Measurements from ENCODE around the gene SPDYE18.
"Not testable (repeated sequence)": the region's sequence is repeated elsewhere in the genome, so short reads cannot be mapped to it uniquely, and the experiment has no call there.

The SPDYE18 gene

DNA sequence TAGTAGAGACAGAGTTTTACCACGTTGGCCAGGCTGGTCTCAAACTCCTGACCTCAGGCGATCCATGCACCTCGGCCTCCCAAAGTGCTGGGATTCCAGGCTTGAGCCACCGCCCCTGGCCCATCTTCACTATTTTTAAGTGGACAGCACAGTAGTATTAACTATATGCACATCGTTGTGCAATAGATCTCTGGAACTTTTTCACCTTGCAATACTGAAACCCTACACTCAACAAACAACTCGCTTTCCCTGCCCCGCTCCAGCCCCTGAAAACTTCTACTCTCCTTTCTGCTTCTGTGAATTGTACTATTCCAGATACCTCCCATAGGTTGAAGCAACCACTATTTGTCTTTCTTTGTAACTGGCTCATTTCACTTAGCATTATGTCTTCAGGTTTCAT, 3.5 kb upstream of the SPDYE18 start:
- not testable (repeated sequence) for H3K4me3 ChIP-seq (ENCODE audit: low read depth in 1 of 2, low read length in 1 of 2); H3K27me3 ChIP-seq; H3K27ac ChIP-seq; H3K4me1 ChIP-seq (ENCODE audit: control insufficient read depth in 1 of 2, insufficient read depth in 1 of 2, low read depth in 1 of 2, low read length in 1 of 2); H3K9me3 ChIP-seq; H3K36me3 ChIP-seq

DNA sequence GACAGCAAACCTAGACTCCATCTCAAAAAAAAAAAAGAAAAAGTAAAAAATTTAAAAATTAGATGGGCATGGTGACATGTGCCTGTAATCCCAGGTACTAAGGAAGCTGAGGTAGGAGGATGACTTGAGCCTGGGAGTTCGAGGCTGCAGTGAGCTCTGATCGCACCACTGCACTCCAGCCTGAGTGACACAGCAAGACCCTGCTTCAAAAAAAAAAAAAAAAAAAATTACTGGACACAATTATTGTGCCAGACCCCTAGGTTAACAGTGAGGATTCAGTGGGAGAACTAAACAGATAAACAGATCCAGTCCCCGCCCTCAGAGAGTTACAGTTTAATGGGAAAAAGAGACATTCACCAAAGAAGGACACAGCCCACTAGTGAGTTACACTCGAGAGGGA, 1.4 kb upstream of the SPDYE18 start:
- H3K4me3 ChIP-seq (ENCODE audit: low read depth in 1 of 2, low read length in 1 of 2); H3K9me3 ChIP-seq; H3K27ac ChIP-seq; H3K36me3 ChIP-seq; H3K4me1 ChIP-seq (ENCODE audit: control insufficient read depth in 1 of 2, insufficient read depth in 1 of 2, low read depth in 1 of 2, low read length in 1 of 2); H3K27me3 ChIP-seq: not testable (repeated sequence)

DNA sequence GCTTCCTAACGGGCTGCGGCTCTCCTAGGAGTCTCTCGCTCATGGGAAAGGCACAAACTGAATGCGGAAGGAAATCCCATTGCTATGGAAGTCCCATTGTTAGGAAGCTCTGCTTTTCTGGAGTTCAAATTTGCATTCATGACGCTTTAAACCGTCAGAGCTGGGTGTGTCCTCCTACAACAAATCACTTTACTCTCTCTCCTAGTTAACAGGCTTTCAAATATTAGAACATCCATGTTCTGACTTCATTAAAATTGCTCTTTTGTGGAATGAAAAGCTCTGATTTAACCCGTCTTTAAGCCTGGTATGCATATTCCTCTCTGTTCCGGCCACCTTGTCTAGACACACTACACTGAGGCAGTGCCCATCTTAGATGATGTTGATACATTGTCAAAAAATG, 30.1 kb downstream of the SPDYE18 start, which contains the start of gene SPDYE17:
Gene SPDYE17 (minus strand): TSS at position 101 of the 400 bp plus-strand sequence. CDS start 1,791 bp downstream, outside the sequence.
- H3K9me3 ChIP-seq; H3K27ac ChIP-seq; H3K4me3 ChIP-seq (ENCODE audit: low read depth in 1 of 2, low read length in 1 of 2); H3K27me3 ChIP-seq; H3K36me3 ChIP-seq; H3K4me1 ChIP-seq (ENCODE audit: control insufficient read depth in 1 of 2, insufficient read depth in 1 of 2, low read depth in 1 of 2, low read length in 1 of 2): not testable (repeated sequence)

DNA sequence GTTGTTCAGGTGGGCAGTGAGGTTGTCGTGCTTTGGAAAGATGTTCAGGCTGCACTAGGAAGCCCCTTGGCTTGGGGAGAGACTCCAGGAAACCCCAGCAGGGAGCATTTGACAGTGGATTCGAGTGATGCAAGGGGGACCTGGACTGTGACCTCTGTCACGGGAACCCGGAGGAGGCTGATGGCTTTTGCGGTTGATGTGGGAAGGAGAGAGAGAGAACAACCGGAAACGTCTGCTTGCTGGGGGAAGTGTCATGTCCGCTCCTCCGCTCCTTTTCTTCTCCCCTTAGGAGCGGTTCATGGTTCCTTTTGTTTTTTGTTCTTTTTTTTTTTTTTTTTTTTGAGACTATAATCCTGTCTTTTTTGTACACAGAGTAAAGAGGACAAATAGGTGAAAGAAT, 36.0 kb downstream of the SPDYE18 start:
- H3K4me3 ChIP-seq (ENCODE audit: low read depth in 1 of 2, low read length in 1 of 2); H3K4me1 ChIP-seq (ENCODE audit: control insufficient read depth in 1 of 2, insufficient read depth in 1 of 2, low read depth in 1 of 2, low read length in 1 of 2); H3K27me3 ChIP-seq; H3K9me3 ChIP-seq; H3K36me3 ChIP-seq; H3K27ac ChIP-seq: not testable (repeated sequence)

DNA sequence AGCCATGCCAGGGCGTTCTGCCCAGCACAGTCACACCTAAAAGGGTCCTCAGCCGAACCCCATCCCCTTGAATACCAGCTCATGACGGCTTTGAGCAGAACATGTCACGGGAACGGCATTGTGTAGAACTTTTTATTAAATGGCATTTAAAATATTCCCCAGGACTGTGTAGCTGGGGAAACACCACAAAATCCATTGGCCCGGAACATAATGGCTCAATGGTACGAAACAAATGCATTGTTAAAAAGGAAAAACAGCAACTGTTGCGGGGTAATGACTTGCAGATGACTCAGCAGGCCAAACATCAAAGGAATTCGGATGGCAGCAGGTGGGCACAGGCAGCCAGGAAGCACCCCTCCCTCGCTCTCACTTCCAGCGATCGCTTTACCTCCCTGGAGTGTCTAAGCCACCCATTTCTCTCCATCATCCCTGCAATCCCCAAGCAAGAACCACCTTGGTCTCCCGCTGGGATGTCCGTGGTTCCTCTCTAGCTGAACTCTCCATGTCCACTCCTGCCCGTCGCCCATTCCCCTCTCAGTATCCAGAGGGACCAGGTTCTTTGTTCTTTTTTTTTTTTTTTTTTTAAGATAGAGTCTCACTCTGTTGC, 52.2 kb downstream of the SPDYE18 start:
- H3K36me3 ChIP-seq; H3K4me1 ChIP-seq (ENCODE audit: control insufficient read depth in 1 of 2, insufficient read depth in 1 of 2, low read depth in 1 of 2, low read length in 1 of 2); H3K27ac ChIP-seq: not testable (repeated sequence)

DNA sequence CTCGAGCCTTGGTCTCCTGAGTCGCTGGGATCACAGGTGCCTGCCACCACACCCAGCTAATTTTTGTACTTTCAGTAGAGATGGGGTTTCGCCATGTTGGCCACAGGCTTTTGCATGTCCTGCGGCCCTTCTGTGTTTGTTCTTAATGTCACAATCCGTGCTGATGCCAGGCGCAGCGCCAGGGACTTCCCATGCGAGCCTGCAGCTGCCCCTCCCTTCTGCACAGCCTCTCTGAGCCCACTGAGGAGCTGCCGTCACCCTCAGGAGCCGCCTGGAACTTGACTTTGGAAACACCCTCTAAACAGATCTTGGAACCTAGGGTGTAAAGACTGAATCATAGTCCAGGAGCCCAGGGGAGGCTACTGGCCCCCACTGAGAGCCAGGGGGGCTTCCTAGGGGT, 54.4 kb downstream of the SPDYE18 start:
- H3K9me3 ChIP-seq; H3K4me3 ChIP-seq (ENCODE audit: low read depth in 1 of 2, low read length in 1 of 2); H3K27me3 ChIP-seq; H3K4me1 ChIP-seq (ENCODE audit: control insufficient read depth in 1 of 2, insufficient read depth in 1 of 2, low read depth in 1 of 2, low read length in 1 of 2); H3K27ac ChIP-seq: not testable (repeated sequence)
- peaks cover 11% of the 10 kb centered on the region for H3K36me3 ChIP-seq

More for the DNA sequence above, 52.2 kb downstream of the SPDYE18 start:
- not testable (repeated sequence) for H3K27me3 ChIP-seq; H3K9me3 ChIP-seq; H3K4me3 ChIP-seq (ENCODE audit: low read depth in 1 of 2, low read length in 1 of 2)

DNA sequence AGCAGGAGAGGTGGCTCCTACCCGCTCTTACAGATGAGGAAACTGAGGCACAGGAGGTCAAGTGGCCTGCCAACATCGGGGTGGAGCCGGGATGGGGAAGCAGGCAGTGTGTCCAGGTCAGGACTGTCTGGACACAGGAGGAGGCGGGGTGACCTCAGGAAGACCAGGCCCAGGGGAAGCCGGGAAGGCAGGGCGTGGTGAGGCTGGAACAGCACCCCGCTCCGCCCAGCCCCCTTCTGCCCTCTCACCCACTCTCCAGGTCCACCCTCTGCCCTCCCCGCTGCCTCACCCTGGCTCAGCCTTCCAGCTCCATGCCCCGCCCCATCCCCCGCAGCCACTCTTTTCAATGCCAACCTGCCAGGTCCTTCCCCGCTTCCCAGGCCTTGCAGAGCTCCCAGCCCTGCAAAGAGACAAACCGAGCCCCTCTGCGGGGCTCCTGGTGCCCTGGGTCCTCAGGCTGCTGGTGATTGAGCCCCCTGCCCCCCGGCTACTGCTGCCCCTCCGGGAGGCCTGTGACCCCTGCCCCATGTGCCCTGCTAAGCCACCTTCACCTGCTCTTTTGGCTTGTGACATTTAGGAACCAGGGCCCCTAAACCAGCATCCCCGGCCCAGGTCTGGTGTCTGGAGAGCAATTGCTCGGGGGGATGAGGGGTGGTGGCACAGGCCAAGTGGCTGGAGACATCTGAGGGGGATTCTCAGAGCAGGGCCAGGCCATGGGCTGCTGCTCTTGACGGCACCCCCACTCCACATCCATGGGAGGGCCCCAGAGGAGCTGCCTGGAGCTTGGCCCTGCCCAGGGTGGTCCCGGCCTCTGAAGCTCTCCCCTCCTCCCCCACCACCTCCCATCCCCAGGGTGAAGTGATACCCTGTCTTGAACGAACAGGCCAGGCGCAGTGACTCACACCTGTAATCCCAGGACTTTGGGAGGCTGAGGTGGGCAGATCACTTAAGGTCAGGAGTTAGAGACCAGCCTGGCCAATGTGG, 55.9 kb downstream of the SPDYE18 start:
- H3K27ac ChIP-seq; H3K9me3 ChIP-seq; H3K4me1 ChIP-seq (ENCODE audit: control insufficient read depth in 1 of 2, insufficient read depth in 1 of 2, low read depth in 1 of 2, low read length in 1 of 2); H3K4me3 ChIP-seq (ENCODE audit: low read depth in 1 of 2, low read length in 1 of 2); H3K27me3 ChIP-seq: not testable (repeated sequence)
- H3K36me3 ChIP-seq: peaks cover 23% of the 10 kb centered on the region

DNA sequence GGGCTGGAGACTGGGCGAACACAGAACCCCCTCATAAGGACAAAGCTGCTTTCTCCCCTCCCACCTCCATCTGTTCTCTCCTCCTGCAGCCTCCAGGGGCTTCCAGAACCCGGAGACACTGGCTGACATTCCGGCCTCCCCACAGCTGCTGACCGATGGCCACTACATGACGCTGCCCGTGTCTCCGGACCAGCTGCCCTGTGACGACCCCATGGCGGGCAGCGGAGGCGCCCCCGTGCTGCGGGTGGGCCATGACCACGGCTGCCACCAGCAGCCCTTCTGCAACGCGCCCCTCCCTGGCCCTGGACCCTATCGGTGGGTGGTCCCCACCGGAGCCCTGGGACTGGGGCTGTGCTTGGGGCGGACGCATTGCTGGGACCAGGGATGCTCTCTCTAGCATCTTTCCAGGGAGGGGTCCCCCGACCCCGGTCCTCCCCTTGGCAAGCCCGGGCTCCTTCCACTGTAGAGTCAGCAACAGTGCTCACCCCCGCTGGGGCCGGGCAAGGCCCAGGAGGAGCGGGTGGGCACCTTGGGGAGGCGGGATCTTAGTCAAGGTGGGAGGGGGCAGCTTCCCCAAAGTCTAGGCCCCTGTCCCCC, 56.8 kb downstream of the SPDYE18 start:
- not testable (repeated sequence) for H3K4me3 ChIP-seq (ENCODE audit: low read depth in 1 of 2, low read length in 1 of 2); H3K27ac ChIP-seq; H3K27me3 ChIP-seq; H3K4me1 ChIP-seq (ENCODE audit: control insufficient read depth in 1 of 2, insufficient read depth in 1 of 2, low read depth in 1 of 2, low read length in 1 of 2); H3K9me3 ChIP-seq
- peaks cover 23% of the 10 kb centered on the region for H3K36me3 ChIP-seq

DNA sequence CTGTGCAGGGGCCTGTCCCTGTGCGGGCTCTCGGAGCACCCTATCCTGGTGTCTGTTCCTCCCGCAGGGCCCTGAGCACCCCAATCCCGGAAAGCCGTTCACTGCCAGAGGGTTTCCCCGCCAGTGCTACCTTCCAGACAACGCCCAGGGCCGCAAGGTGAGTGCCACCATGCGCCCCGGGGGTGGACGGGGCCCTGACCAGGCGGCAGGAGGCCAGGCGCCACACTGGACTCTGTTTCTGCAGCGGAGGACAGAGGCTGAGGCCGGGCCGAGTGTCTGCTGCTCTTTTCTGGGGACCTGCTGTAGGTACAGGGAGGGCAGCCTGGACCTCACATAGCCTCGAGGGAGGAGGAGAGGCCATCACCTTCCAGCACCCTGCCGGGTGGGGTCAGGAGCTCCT, 58.2 kb downstream of the SPDYE18 start:
- not testable (repeated sequence) for H3K27ac ChIP-seq; H3K9me3 ChIP-seq; H3K27me3 ChIP-seq; H3K4me1 ChIP-seq (ENCODE audit: control insufficient read depth in 1 of 2, insufficient read depth in 1 of 2, low read depth in 1 of 2, low read length in 1 of 2); H3K4me3 ChIP-seq (ENCODE audit: low read depth in 1 of 2, low read length in 1 of 2)
- H3K36me3 ChIP-seq: peaks cover 23% of the 10 kb centered on the region

DNA sequence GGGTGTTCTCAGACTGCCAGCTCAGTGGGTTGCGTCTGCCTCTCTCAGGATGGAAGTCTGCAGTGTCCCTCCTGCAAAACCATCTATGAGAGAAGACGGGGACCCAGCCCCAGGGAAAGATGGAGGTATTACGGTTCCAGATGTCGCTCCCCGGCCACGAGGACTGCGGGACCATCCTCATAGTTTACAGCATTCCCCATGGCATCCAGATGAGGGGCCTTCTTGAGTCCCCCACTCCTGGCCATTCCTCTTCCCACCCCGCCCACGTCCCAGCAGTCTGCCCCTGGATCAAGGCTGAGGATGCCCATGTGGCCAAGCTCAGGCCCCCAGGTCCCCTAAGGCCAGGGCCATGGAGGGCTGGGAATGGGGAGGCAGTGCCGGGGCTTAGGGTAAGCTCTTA, 59.1 kb downstream of the SPDYE18 start:
- H3K27ac ChIP-seq: not testable (repeated sequence)

DNA sequence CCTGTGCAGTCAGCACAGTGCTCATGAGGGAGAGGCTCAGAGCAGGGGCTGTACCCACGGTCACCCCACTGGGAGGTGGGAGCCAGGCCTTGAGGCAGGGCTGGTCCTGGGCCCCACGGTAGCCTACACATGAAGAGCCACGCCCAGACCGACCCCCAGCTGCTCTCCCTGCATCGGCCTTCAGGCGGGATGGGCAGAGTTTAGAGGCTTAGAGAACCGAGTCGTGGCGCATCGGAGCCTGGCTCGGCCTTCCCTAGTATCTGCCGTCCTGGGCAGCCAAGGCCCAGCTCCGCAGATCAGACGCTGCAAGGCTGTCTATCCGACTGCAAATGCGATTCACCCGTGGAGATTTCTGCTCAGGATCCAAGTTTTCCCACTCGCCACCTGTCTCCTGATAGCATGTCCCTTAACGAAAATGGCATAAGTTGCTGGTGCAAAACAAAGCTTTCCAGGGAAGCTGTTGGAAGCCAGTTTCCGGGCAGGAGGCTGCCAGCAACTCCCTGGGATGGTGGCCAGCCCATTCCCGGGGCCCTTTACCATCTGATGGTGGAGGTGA, 59.6 kb downstream of the SPDYE18 start:
- not testable (repeated sequence) for H3K9me3 ChIP-seq; H3K27ac ChIP-seq; H3K4me1 ChIP-seq (ENCODE audit: control insufficient read depth in 1 of 2, insufficient read depth in 1 of 2, low read depth in 1 of 2, low read length in 1 of 2); H3K27me3 ChIP-seq; H3K4me3 ChIP-seq (ENCODE audit: low read depth in 1 of 2, low read length in 1 of 2)
- H3K36me3 ChIP-seq: peaks cover 23% of the 10 kb centered on the region

More for the DNA sequence above, 59.1 kb downstream of the SPDYE18 start:
- H3K9me3 ChIP-seq; H3K4me3 ChIP-seq (ENCODE audit: low read depth in 1 of 2, low read length in 1 of 2); H3K4me1 ChIP-seq (ENCODE audit: control insufficient read depth in 1 of 2, insufficient read depth in 1 of 2, low read depth in 1 of 2, low read length in 1 of 2); H3K27me3 ChIP-seq: not testable (repeated sequence)
- peaks cover 23% of the 10 kb centered on the region for H3K36me3 ChIP-seq

DNA sequence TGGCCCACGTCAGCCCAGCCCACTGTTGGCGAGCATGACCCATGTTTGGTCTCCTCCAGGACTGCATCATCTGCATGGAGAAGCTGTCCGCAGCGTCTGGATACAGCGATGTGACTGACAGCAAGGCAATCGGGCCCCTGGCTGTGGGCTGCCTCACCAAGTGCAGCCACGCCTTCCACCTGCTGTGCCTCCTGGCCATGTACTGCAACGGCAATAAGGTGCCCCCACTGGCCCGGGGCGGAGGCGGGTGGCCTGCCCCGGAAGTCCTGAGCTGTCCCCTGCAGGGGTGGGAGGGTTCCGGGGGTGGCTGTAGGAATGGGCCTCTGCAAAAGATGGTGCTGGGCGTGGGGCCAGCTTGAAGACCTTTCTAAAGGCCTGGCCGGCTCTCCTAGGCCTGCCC, 60.3 kb downstream of the SPDYE18 start:
- not testable (repeated sequence) for H3K4me1 ChIP-seq (ENCODE audit: control insufficient read depth in 1 of 2, insufficient read depth in 1 of 2, low read depth in 1 of 2, low read length in 1 of 2); H3K9me3 ChIP-seq; H3K27me3 ChIP-seq; H3K4me3 ChIP-seq (ENCODE audit: low read depth in 1 of 2, low read length in 1 of 2); H3K27ac ChIP-seq
- peaks cover 23% of the 10 kb centered on the region for H3K36me3 ChIP-seq
